ENCODE data around the gene GRK2.

GRCh38 chr11:67262731-67263675 lies 3.3 kb upstream of the GRK2 start:
- no peak for TF ChIP-seq USF1 (IDR thresholded peaks at IDR 0.05)
- no peak for TF ChIP-seq EP300 (IDR thresholded peaks at IDR 0.05; ENCODE audit: borderline replicate concordance)
- peak; percentile 46 for TF ChIP-seq MAX (IDR thresholded peaks at IDR 0.05)
- TF ChIP-seq CREB1 (IDR thresholded peaks at IDR 0.05; ENCODE audit: low read depth): no peak
- TF ChIP-seq ZBTB7A (IDR thresholded peaks at IDR 0.05; ENCODE audit: low read depth): no peak
- TF ChIP-seq TCF12 (IDR thresholded peaks at IDR 0.05; ENCODE audit: low read depth): no peak
- peak; percentile 64 for TF ChIP-seq TEAD4 (IDR thresholded peaks at IDR 0.05)
- no peak for TF ChIP-seq CEBPB (IDR thresholded peaks at IDR 0.05)
- no peak for TF ChIP-seq EGR1 (IDR thresholded peaks at IDR 0.05)
- TF ChIP-seq NFIC (IDR thresholded peaks at IDR 0.05): no peak
- TF ChIP-seq REST (IDR thresholded peaks at IDR 0.05; ENCODE audit: low read depth): no peak
- peak; percentile 74 for TF ChIP-seq RAD21 (IDR thresholded peaks at IDR 0.05; ENCODE audit: low read depth)
- no peak for TF ChIP-seq FOXM1 (IDR thresholded peaks at IDR 0.05; ENCODE audit: borderline replicate concordance, low read depth)
